ENCODE results near the gene MAGI1. TPM values are rescaled to one million over a fixed set of nuclear protein-coding genes. Genes with fewer than 3 reads are reported as not detected.

Gene MAGI1
- total RNA-seq, 1 donor from 2014 or later = 47.1 TPM

GRCh38 chr3:65581313-65581712 lies 457.4 kb downstream of the MAGI1 start:
- TF ChIP-seq, protein P1, sequence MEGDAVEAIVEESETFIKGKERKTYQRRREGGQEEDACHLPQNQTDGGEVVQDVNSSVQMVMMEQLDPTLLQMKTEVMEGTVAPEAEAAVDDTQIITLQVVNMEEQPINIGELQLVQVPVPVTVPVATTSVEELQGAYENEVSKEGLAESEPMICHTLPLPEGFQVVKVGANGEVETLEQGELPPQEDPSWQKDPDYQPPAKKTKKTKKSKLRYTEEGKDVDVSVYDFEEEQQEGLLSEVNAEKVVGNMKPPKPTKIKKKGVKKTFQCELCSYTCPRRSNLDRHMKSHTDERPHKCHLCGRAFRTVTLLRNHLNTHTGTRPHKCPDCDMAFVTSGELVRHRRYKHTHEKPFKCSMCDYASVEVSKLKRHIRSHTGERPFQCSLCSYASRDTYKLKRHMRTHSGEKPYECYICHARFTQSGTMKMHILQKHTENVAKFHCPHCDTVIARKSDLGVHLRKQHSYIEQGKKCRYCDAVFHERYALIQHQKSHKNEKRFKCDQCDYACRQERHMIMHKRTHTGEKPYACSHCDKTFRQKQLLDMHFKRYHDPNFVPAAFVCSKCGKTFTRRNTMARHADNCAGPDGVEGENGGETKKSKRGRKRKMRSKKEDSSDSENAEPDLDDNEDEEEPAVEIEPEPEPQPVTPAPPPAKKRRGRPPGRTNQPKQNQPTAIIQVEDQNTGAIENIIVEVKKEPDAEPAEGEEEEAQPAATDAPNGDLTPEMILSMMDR (IDR thresholded peaks at IDR 0.05) = no peak
- TF ChIP-seq POLR2AphosphoS5 (IDR thresholded peaks at IDR 0.05; ENCODE audit: insufficient read depth in 1 of 2, low read depth in 1 of 2) (no peak), POLR2A (IDR thresholded peaks at IDR 0.05) (no peak)

GRCh38 chr3:65578861-65579260 lies 459.9 kb downstream of the MAGI1 start:
- Histone ChIP-seq H3K36me3 (no peaks in the 10 kb centered on the region), H3K27me3 (no peaks in the 10 kb centered on the region), H3K4me1 (no peaks in the 10 kb centered on the region), H3K4me3 (no peak overlapping the region), H3K9me3 (no peaks in the 10 kb centered on the region), H3K27ac (no peak overlapping the region)
- intact Hi-C loops (cut with DNase I) = no loop called here
- TF ChIP-seq, protein P1 (IDR thresholded peaks at IDR 0.05) = no peak
- TF ChIP-seq POLR2AphosphoS5 (IDR thresholded peaks at IDR 0.05; ENCODE audit: insufficient read depth in 1 of 2, low read depth in 1 of 2) = no peak
- no peak for DNase-seq (ENCODE audit: extremely low spot score in 2 of 2)

More at GRCh38 chr3:65581313-65581712, 457.4 kb downstream of the MAGI1 start:
- no peak for DNase-seq (ENCODE audit: extremely low spot score in 2 of 2)
- Histone ChIP-seq H3K9me3 (no peaks in the 10 kb centered on the region), H3K27me3 (no peaks in the 10 kb centered on the region), H3K36me3 (no peaks in the 10 kb centered on the region), H3K27ac (no peak overlapping the region), H3K4me1 (no peaks in the 10 kb centered on the region), H3K4me3 (no peak overlapping the region)
- intact Hi-C loops (cut with DNase I) = no loop called here

GRCh38 chr3:65577843-65578430 lies 460.8 kb downstream of the MAGI1 start:
- Histone ChIP-seq H3K36me3 (no peaks in the 10 kb centered on the region), H3K27me3 (no peaks in the 10 kb centered on the region), H3K27ac (no peak overlapping the region), H3K4me3 (no peak overlapping the region), H3K9me3 (no peaks in the 10 kb centered on the region), H3K4me1 (no peaks in the 10 kb centered on the region)
- intact Hi-C loops (cut with DNase I) = no loop called here
- TF ChIP-seq, protein P1 (IDR thresholded peaks at IDR 0.05) = no peak
- TF ChIP-seq POLR2AphosphoS5 (IDR thresholded peaks at IDR 0.05; ENCODE audit: insufficient read depth in 1 of 2, low read depth in 1 of 2) (no peak), POLR2A (IDR thresholded peaks at IDR 0.05) (no peak)
- DNase-seq (ENCODE audit: extremely low spot score in 2 of 2) = no peak

DNA sequence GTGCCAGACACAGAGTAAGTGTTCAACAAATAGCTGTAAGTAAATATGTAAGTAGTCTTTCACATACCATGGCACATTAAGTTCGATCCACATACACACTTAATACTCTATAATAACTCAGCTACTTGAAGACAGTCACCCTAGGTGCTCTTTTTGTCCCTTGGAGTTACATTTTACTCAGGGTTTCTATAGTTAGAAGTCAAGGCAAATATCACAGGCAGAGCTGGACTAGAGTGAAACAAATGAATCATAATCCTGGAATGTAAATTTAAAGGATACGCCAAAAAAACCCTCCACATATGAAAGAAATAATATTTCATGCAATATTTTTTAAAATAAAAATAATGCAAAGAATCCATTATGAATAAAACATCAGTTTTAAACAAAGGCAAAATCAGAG lies 461.8 kb downstream of the MAGI1 start:
- no peak for DNase-seq (ENCODE audit: extremely low spot score in 2 of 2)
- Histone ChIP-seq H3K36me3 (no peaks in the 10 kb centered on the region), H3K27me3 (no peaks in the 10 kb centered on the region), H3K9me3 (no peaks in the 10 kb centered on the region), H3K4me3 (no peak overlapping the region), H3K27ac (no peak overlapping the region), H3K4me1 (no peaks in the 10 kb centered on the region)
- intact Hi-C loops (cut with DNase I) = no loop called here
- TF ChIP-seq POLR2A (IDR thresholded peaks at IDR 0.05) (no peak), POLR2AphosphoS5 (IDR thresholded peaks at IDR 0.05; ENCODE audit: insufficient read depth in 1 of 2, low read depth in 1 of 2) (no peak)
- TF ChIP-seq, protein P1 (IDR thresholded peaks at IDR 0.05) = no peak

DNA sequence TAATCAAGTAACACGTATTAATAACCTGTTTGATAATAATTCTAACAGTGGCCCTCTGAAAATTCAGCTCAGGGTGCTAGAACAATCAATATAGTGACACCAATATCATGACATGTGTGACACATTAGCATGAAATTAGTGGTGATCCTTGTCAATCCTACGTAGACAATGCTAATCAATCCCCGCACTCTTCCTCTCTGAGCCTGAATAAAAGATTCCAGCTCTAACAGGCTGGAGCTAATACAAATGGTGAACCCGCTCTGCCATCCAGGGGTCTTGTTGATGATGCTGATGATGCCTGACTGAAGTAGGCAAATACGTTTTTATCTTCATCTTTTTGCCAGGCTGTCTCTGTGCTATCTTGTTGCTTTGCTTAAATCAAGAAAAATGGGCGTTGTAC lies 462.5 kb downstream of the MAGI1 start:
- intact Hi-C loops (cut with DNase I) = no loop called here
- H3K27ac ChIP-seq = no peak overlapping the region

More for the DNA sequence above, 462.5 kb downstream of the MAGI1 start:
- no peak for DNase-seq (ENCODE audit: extremely low spot score in 2 of 2)
- Histone ChIP-seq H3K4me1 (no peaks in the 10 kb centered on the region), H3K36me3 (no peaks in the 10 kb centered on the region), H3K9me3 (no peaks in the 10 kb centered on the region), H3K27me3 (no peaks in the 10 kb centered on the region), H3K4me3 (no peak overlapping the region)
- no peak for TF ChIP-seq POLR2A (IDR thresholded peaks at IDR 0.05)
- TF ChIP-seq POLR2AphosphoS5 (IDR thresholded peaks at IDR 0.05; ENCODE audit: insufficient read depth in 1 of 2, low read depth in 1 of 2) = no peak
- TF ChIP-seq, protein P1 (IDR thresholded peaks at IDR 0.05) = no peak

Data from vagina (tissue), 2 donors.